ENCODE measurements around the gene TIGD4. TPM values are rescaled to one million over a fixed set of nuclear protein-coding genes. Genes with fewer than 3 reads are reported as not detected.

The TIGD4 gene
- total RNA-seq, 5 donors from 2014 or later (not counting 1 experiment from before 2014, with no cell fraction given), result 0.13 to 0.28 (median 0.22) TPM; not detected in 1

GRCh38 chr4:152734015-152734698 lies 45.4 kb downstream of the TIGD4 start:
- peaks cover 3% of the 10 kb centered on the region in 2 donors for H3K27me3 Mint-ChIP-seq

DNA sequence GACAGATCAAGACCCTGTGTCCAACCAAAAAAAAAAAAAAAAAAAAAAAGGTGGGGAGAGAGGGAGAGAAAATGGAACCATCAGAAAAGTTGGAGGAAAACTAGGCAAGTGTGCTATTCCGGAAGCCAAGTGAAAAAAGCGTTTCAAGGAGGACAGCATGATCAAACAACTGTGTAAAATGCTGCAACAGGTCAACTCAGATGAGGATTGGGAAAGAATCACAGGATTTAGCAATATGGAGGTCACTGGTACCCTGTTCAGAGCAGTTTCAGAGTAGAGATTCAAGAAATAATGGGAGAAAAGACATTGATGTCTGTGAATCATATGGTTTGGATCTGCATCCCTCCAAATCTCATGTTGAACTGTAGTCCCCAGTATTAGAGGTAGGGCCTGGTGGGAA lies 47.5 kb downstream of the TIGD4 start:
- Mint-ChIP-seq H3K4me3 (no peak overlapping the region), H3K4me1 (peaks cover 2 to 4% (median 3%) of the 10 kb centered on the region in 3 donors), H3K27me3 (peaks cover 3 to 8% of the 10 kb centered on the region in 2 donors), H3K9me3 (no peaks in the 10 kb centered on the region), H3K36me3 (no peaks in the 10 kb centered on the region), H3K27ac (no peak overlapping the region)
- H3K36me3 ChIP-seq (ENCODE audit: control insufficient read depth in 2 of 2, extremely low read depth in 1 of 2, insufficient read depth in 1 of 2, low read length in 1 of 2), result no peaks in the 10 kb centered on the region
- H3K27me3 ChIP-seq (replicated peaks in 1 of 2; ENCODE audit: control insufficient read depth in 2 of 2, extremely low read depth in 1 of 2, insufficient read depth in 2 of 2, low read length in 1 of 2), result peaks cover 0 to 2% of the 10 kb centered on the region in 2 experiments
- CTCF ChIA-PET, result interaction anchor here (0.7 to 1.7 kb wide), 3 partner anchors 231 to 326 kb away, joined by 3 to 5 read pairs (median 4); no protein-coding TSS in a partner anchor
- 85% methylated on average over 2 of the region's 2 CpGs for WGBS (ENCODE audit: insufficient coverage)
- no peak for ATAC-seq (replicated peaks in 1 of 4)
- POLR2A ChIA-PET, result no interaction called here
- no peaks in the 10 kb centered on the region for H3K9me3 ChIP-seq
- H3K27ac ChIP-seq (ENCODE audit: low read length), result no peak overlapping the region
- no peak for DNase-seq
- H3K4me1 ChIP-seq (ENCODE audit: control insufficient read depth in 1 of 2, extremely low read depth in 1 of 2, insufficient read depth in 2 of 2, low read length in 2 of 2), result no peaks in the 10 kb centered on the region
- no peak overlapping the region for H3K4me3 ChIP-seq (ENCODE audit: control insufficient read depth in 1 of 2, extremely low read depth in 1 of 2, low read length in 1 of 2)

More at GRCh38 chr4:152734015-152734698, 45.4 kb downstream of the TIGD4 start:
- H3K4me1 Mint-ChIP-seq, result peaks cover 2 to 4% (median 3%) of the 10 kb centered on the region in 3 donors
- no peak overlapping the region for H3K4me3 ChIP-seq (ENCODE audit: control insufficient read depth in 1 of 2, extremely low read depth in 1 of 2, low read length in 1 of 2)
- CTCF ChIA-PET, result interaction anchor here (0.7 to 2.0 kb wide), 4 partner anchors 229 to 325 kb away, joined by 3 to 12 read pairs (median 4); no protein-coding TSS in a partner anchor
- POLR2A ChIA-PET, result no interaction called here
- no peak overlapping the region for H3K4me3 Mint-ChIP-seq
- H3K27me3 ChIP-seq (replicated peaks in 1 of 2; ENCODE audit: control insufficient read depth in 2 of 2, extremely low read depth in 1 of 2, insufficient read depth in 2 of 2, low read length in 1 of 2), result peaks cover 0 to 2% of the 10 kb centered on the region in 2 experiments
- no peaks in the 10 kb centered on the region for H3K9me3 Mint-ChIP-seq
- ATAC-seq (replicated peaks in 1 of 4), result no peak
- no peak overlapping the region for H3K27ac Mint-ChIP-seq
- H3K36me3 Mint-ChIP-seq, result no peaks in the 10 kb centered on the region
- H3K4me1 ChIP-seq (ENCODE audit: control insufficient read depth in 1 of 2, extremely low read depth in 1 of 2, insufficient read depth in 2 of 2, low read length in 2 of 2), result no peaks in the 10 kb centered on the region
- H3K36me3 ChIP-seq (ENCODE audit: control insufficient read depth in 2 of 2, extremely low read depth in 1 of 2, insufficient read depth in 1 of 2, low read length in 1 of 2), result no peaks in the 10 kb centered on the region
- H3K27ac ChIP-seq (ENCODE audit: low read length), result no peak overlapping the region
- DNase-seq, result no peak
- 73% methylated on average over 4 of the region's 5 CpGs for WGBS (ENCODE audit: insufficient coverage)
- no peaks in the 10 kb centered on the region for H3K9me3 ChIP-seq

DNA sequence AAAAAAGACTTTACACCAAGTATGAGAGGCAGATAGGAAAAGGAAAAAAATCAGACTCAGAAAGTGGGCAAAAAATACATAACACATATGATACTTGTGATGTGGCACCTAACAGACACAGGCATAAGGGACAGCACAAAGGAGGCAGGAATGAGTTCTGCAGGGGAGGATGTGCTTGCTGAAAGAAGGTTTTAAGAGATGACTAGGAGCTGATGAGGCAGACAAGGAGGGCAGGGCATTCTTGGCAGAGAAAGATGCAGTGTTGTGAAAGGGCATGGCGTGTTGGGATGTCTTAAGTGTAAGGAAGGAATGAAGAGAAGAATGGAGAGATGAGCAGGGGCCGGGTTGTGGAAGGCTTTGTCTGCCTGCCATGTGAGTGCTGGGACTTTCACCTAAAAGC lies 50.1 kb downstream of the TIGD4 start:
- Histone ChIP-seq H3K4me1 (ENCODE audit: control insufficient read depth in 1 of 2, extremely low read depth in 1 of 2, insufficient read depth in 2 of 2, low read length in 2 of 2) (no peaks in the 10 kb centered on the region), H3K9me3 (no peaks in the 10 kb centered on the region), H3K4me3 (ENCODE audit: control insufficient read depth in 1 of 2, extremely low read depth in 1 of 2, low read length in 1 of 2) (no peak overlapping the region), H3K27ac (ENCODE audit: low read length) (no peak overlapping the region), H3K36me3 (ENCODE audit: control insufficient read depth in 2 of 2, extremely low read depth in 1 of 2, insufficient read depth in 1 of 2, low read length in 1 of 2) (peaks cover 0 to 3% of the 10 kb centered on the region in 2 donors), H3K27me3 (replicated peaks in 1 of 2; ENCODE audit: control insufficient read depth in 2 of 2, extremely low read depth in 1 of 2, insufficient read depth in 2 of 2, low read length in 1 of 2) (peaks cover 0 to 2% of the 10 kb centered on the region in 2 experiments)
- CTCF ChIA-PET, result no interaction called here
- H3K4me1 Mint-ChIP-seq, result no peaks in the 10 kb centered on the region
- no peaks in the 10 kb centered on the region for H3K9me3 Mint-ChIP-seq
- 40% methylated on average over 2 of the region's 2 CpGs for WGBS (ENCODE audit: insufficient coverage)
- H3K4me3 Mint-ChIP-seq, result no peak overlapping the region
- POLR2A ChIA-PET, result no interaction called here
- peaks cover 0 to 6% of the 10 kb centered on the region in 2 donors for H3K27me3 Mint-ChIP-seq
- H3K27ac Mint-ChIP-seq, result no peak overlapping the region
- no peaks in the 10 kb centered on the region for H3K36me3 Mint-ChIP-seq
- ATAC-seq (replicated peaks in 1 of 4) (no peak), DNase-seq (no peak)

DNA sequence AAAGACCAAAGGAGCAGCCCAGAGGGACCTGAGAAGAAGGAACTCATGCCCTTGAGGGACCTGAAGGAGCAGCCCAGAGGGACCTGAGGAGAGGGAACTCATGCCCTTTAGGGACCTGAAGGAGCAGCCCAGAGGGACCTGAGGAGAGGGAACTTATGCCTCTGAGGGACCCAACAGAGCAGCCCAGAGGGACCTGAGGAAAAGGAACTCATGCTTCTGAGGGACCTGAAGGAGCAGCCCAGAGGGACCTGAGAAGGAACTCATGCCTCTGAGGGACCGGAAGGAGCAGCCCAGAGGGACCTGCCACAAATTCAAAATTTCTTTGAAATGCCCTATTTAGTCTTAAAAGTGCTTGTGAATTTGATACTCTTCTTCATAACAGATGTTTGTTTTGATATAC lies 51.2 kb downstream of the TIGD4 start:
- no peak overlapping the region for H3K4me3 ChIP-seq (ENCODE audit: control insufficient read depth in 1 of 2, extremely low read depth in 1 of 2, low read length in 1 of 2)
- H3K36me3 ChIP-seq (ENCODE audit: control insufficient read depth in 2 of 2, extremely low read depth in 1 of 2, insufficient read depth in 1 of 2, low read length in 1 of 2), result peaks cover 0 to 3% of the 10 kb centered on the region in 2 donors
- Mint-ChIP-seq H3K4me1 (no peaks in the 10 kb centered on the region), H3K4me3 (no peak overlapping the region), H3K27ac (no peak overlapping the region), H3K27me3 (peaks cover under 1 to 6% of the 10 kb centered on the region in 2 donors), H3K36me3 (no peaks in the 10 kb centered on the region), H3K9me3 (no peaks in the 10 kb centered on the region)
- ATAC-seq (replicated peaks in 1 of 4), result no peak
- POLR2A ChIA-PET, result no interaction called here
- no peaks in the 10 kb centered on the region for H3K9me3 ChIP-seq
- DNase-seq, result no peak
- H3K27me3 ChIP-seq (replicated peaks in 1 of 2; ENCODE audit: control insufficient read depth in 2 of 2, extremely low read depth in 1 of 2, insufficient read depth in 2 of 2, low read length in 1 of 2), result peaks cover 0 to 2% of the 10 kb centered on the region in 2 experiments
- H3K4me1 ChIP-seq (ENCODE audit: control insufficient read depth in 1 of 2, extremely low read depth in 1 of 2, insufficient read depth in 2 of 2, low read length in 2 of 2), result no peaks in the 10 kb centered on the region
- CTCF ChIA-PET, result interaction anchor here in 1 of 2 donors (0.6 kb wide), 1 partner anchor 29 kb away, joined by 4 read pairs; no protein-coding TSS in a partner anchor
- no CpG with 5 or more reads among the region's 1 CpG for WGBS (ENCODE audit: insufficient coverage)
- no peak overlapping the region for H3K27ac ChIP-seq (ENCODE audit: low read length)

DNA sequence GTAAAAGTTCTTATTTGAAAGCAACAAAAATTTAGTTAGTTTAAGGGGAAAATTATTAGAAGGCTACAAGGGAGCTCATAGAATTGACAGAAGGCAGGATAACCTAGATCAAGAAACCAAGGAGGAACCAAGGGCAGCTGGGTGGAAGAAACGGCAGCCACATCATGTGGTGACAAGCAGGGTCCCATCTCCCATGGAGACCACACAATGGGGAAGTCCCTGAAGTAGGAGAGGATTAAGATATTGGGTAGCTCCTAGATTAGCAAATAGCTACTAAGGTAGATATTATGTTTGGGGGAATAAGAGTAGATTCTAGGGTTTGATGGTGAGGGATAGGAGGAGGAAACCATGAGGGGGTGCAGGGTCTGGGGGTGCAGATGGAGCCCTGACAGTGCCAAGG lies 51.7 kb downstream of the TIGD4 start:
- ATAC-seq (replicated peaks in 1 of 4) (no peak), DNase-seq (no peak)
- ChIA-PET POLR2A (interaction anchor here in 1 of 2 donors (0.6 kb wide), 2 partner anchors 49 to 818 kb away, joined by 3 to 4 read pairs; no protein-coding TSS in a partner anchor), CTCF (interaction anchor here in 1 of 2 donors (0.6 to 0.7 kb wide), 2 partner anchors 30 to 317 kb away, joined by 3 to 4 read pairs; no protein-coding TSS in a partner anchor)
- Histone ChIP-seq H3K9me3 (no peaks in the 10 kb centered on the region), H3K27ac (ENCODE audit: low read length) (no peak overlapping the region), H3K4me3 (ENCODE audit: control insufficient read depth in 1 of 2, extremely low read depth in 1 of 2, low read length in 1 of 2) (no peak overlapping the region), H3K4me1 (ENCODE audit: control insufficient read depth in 1 of 2, extremely low read depth in 1 of 2, insufficient read depth in 2 of 2, low read length in 2 of 2) (no peaks in the 10 kb centered on the region), H3K27me3 (replicated peaks in 1 of 2; ENCODE audit: control insufficient read depth in 2 of 2, extremely low read depth in 1 of 2, insufficient read depth in 2 of 2, low read length in 1 of 2) (peaks cover 0 to 2% of the 10 kb centered on the region in 2 experiments), H3K36me3 (ENCODE audit: control insufficient read depth in 2 of 2, extremely low read depth in 1 of 2, insufficient read depth in 1 of 2, low read length in 1 of 2) (peaks cover 0 to 3% of the 10 kb centered on the region in 2 donors)
- H3K27ac Mint-ChIP-seq, result no peak overlapping the region
- no peak overlapping the region for H3K4me3 Mint-ChIP-seq
- 20% methylated on average over 1 of the region's 1 CpG for WGBS (ENCODE audit: insufficient coverage)
- H3K27me3 Mint-ChIP-seq, result peaks cover 4 to 6% of the 10 kb centered on the region in 2 donors
- no peaks in the 10 kb centered on the region for H3K36me3 Mint-ChIP-seq
- no peaks in the 10 kb centered on the region for H3K4me1 Mint-ChIP-seq
- H3K9me3 Mint-ChIP-seq, result no peaks in the 10 kb centered on the region

- Mint-ChIP-seq H3K9me3 (no peaks in the 10 kb centered on the region), H3K36me3 (no peaks in the 10 kb centered on the region), H3K27me3 (peaks cover 4 to 6% of the 10 kb centered on the region in 2 donors), H3K27ac (no peak overlapping the region), H3K4me1 (no peaks in the 10 kb centered on the region), H3K4me3 (no peak overlapping the region)
- Histone ChIP-seq H3K4me1 (ENCODE audit: control insufficient read depth in 1 of 2, extremely low read depth in 1 of 2, insufficient read depth in 2 of 2, low read length in 2 of 2) (no peaks in the 10 kb centered on the region), H3K9me3 (no peaks in the 10 kb centered on the region), H3K27ac (ENCODE audit: low read length) (no peak overlapping the region), H3K27me3 (replicated peaks in 1 of 2; ENCODE audit: control insufficient read depth in 2 of 2, extremely low read depth in 1 of 2, insufficient read depth in 2 of 2, low read length in 1 of 2) (peaks cover 0 to 3% of the 10 kb centered on the region in 2 experiments), H3K4me3 (ENCODE audit: control insufficient read depth in 1 of 2, extremely low read depth in 1 of 2, low read length in 1 of 2) (no peak overlapping the region), H3K36me3 (ENCODE audit: control insufficient read depth in 2 of 2, extremely low read depth in 1 of 2, insufficient read depth in 1 of 2, low read length in 1 of 2) (peaks cover 0 to 3% of the 10 kb centered on the region in 2 donors)
- DNase-seq (no peak), ATAC-seq (replicated peaks in 1 of 4) (no peak)
- POLR2A ChIA-PET, result interaction anchor here in 1 of 2 donors (0.6 kb wide), 1 partner anchor 49 kb away, joined by 9 read pairs; no protein-coding TSS in a partner anchor
- WGBS (ENCODE audit: insufficient coverage), result no CpG with 5 or more reads among the region's 5 CpGs
- CTCF ChIA-PET, result interaction anchor here (0.6 to 1.2 kb wide), 2 partner anchors 11 to 44 kb away, joined by 3 to 7 read pairs; no protein-coding TSS in a partner anchor
These were observed 55.0 kb downstream of the TIGD4 start for GRCh38 chr4:152724494-152724893.
